HCT116 (cell line): ENCODE measurements around the gene STRA8. TPM values are rescaled to one million over a fixed set of nuclear protein-coding genes. Genes with fewer than 3 reads are reported as not detected.

ENCODE experiments used
- ATAC-seq: fragments of 200-7000 bp; cut with Tn5 transposase; 2 replicates; pipeline ENCODE4 v1.9.1; 2020; ENCODE audit warnings: mild to moderate bottlenecking, moderate library complexity
- BruUV-seq: library from RNA; stranded (reverse); fragments of 400-500 nt; replicated peaks from 2 replicates; lab custom pipeline; 2021; lab: Mats Ljungman, UMichigan
- CTCF ChIA-PET: fragments of 300-600 bp; sonication (Branson Sonifier 250); formaldehyde crosslinking; loops from one replicate; lab custom pipeline; 2021; ENCODE audit warnings: antibody characterized with exemption; lab: Charles Lee
- POLR2A ChIA-PET: fragments of 300-600, 350-600 bp; sonication (Branson Sonifier 250); formaldehyde crosslinking; loops from one replicate; lab custom pipeline; 2021; ENCODE audit warnings: antibody characterized with exemption; lab: Charles Lee
- RAD21 ChIA-PET, 2 experiments: fragments of 300-600 bp; sonication (Branson Sonifier 250); formaldehyde crosslinking; loops; one replicate each; lab custom pipeline; 2023; ENCODE audit warnings: low total read pairs in 2 of 2; ENCODE audit not compliant: uncharacterized antibody in 2 of 2, unreplicated experiment in 2 of 2, low non-redundant PET in 1 of 2; lab: Charles Lee
- DNase-seq: peaks from one replicate; pipeline ENCODE4 v3.0.0-alpha.2; 2010; ENCODE audit warnings: low read depth, low spot score
- H2AFZ ChIP-seq: fragments of 200-600 bp; shearing (Covaris generic), sonication (generic); 2 replicates; pipeline ENCODE4 v1.6.1; 2017; ENCODE audit warnings: low read depth, mixed run types, mixed read lengths, antibody characterized with exemption, low read length; ENCODE audit not compliant: poor library complexity, severe bottlenecking
- H3K27ac ChIP-seq: 2 replicates; pipeline ENCODE4 v1.5.1; 2012; ENCODE audit warnings: low read depth, low read length
- H3K27me3 ChIP-seq: fragments of 200-600 bp; sonication (generic); 2 replicates; pipeline ENCODE4 v1.6.1; 2016; ENCODE audit warnings: mixed run types, low read length, mixed read lengths; ENCODE audit not compliant: insufficient read depth
- H3K36me3 ChIP-seq, 2 experiments: fragments of 200-500 bp in 1 of 2; fragments of 200-600 bp in 1 of 2; sonication (Bioruptor generic) in 1 of 2; sonication (generic) in 1 of 2; 2 replicates each; pipeline versions ENCODE4 v1.5.1 to v1.6.1; 2014 to 2016; ENCODE audit warnings: low read length in 2 of 2, inconsistent platforms in 1 of 2, mixed read lengths in 1 of 2, mixed run types in 1 of 2; ENCODE audit not compliant: insufficient read depth in 2 of 2, control insufficient read depth in 1 of 2
- H3K4me1 ChIP-seq, 2 experiments: fragments of 200-600 bp in 1 of 2; sonication (generic) in 1 of 2; 2 replicates each; pipeline versions ENCODE4 v1.5.1 to v1.6.1; 2012 to 2017; ENCODE audit warnings: low read length in 2 of 2, inconsistent platforms in 1 of 2, mild to moderate bottlenecking in 1 of 2, mixed read lengths in 1 of 2, mixed run types in 1 of 2, moderate library complexity in 1 of 2; ENCODE audit not compliant: insufficient read depth in 2 of 2, control insufficient read depth in 1 of 2
- H3K4me2 ChIP-seq: fragments of 200-600 bp; sonication (generic); 2 replicates; pipeline ENCODE4 v1.6.1; 2017; ENCODE audit warnings: mixed run types, low read length, mixed read lengths
- H3K4me3 ChIP-seq, 2 experiments: fragments of 200-600 bp in 1 of 2; sonication (generic) in 1 of 2; replicated peaks in 1 of 2; 2 replicates each; pipeline ENCODE4 v1.5.1; 2011 to 2016; ENCODE audit warnings: low read length in 2 of 2, control low read depth in 1 of 2, low read depth in 1 of 2, mild to moderate bottlenecking in 1 of 2, mixed read lengths in 1 of 2, mixed run types in 1 of 2
- H3K79me2 ChIP-seq: fragments of 200-600 bp; sonication (generic); 2 replicates; pipeline ENCODE4 v1.6.1; 2017; ENCODE audit warnings: mild to moderate bottlenecking, mixed run types, low read length, moderate library complexity, mixed read lengths; ENCODE audit not compliant: insufficient read depth
- H3K9ac ChIP-seq: fragments of 200-600 bp; sonication (generic); 2 replicates; pipeline ENCODE4 v1.6.1; 2016; ENCODE audit warnings: low read length, mixed read lengths
- H3K9me2 ChIP-seq: fragments of 200-600 bp; sonication (generic), shearing (Covaris generic); 2 replicates; pipeline ENCODE4 v1.6.1; 2017; ENCODE audit warnings: mixed run types, mild to moderate bottlenecking, moderate library complexity; ENCODE audit not compliant: insufficient read depth
- H3K9me3 ChIP-seq, 2 experiments: fragments of 200-500 bp in 1 of 2; fragments of 200-600 bp in 1 of 2; sonication (Bioruptor generic) in 1 of 2; sonication (generic) in 1 of 2; 2 replicates each; pipeline ENCODE4 v1.6.1; 2014 to 2017; ENCODE audit warnings: low read length in 2 of 2, mixed read lengths in 2 of 2, inconsistent platforms in 1 of 2, low read depth in 1 of 2, mild to moderate bottlenecking in 1 of 2, mixed run types in 1 of 2, moderate library complexity in 1 of 2; ENCODE audit not compliant: control insufficient read depth in 1 of 2, insufficient read depth in 1 of 2
- H4K20me1 ChIP-seq: fragments of 200-600 bp; sonication (generic), shearing (Covaris generic); 2 replicates; pipeline ENCODE4 v1.6.1; 2017; ENCODE audit warnings: mixed run types, mild to moderate bottlenecking, moderate library complexity; ENCODE audit not compliant: insufficient read depth
- CBX3 ChIP-seq: IDR thresholded peaks from 2 replicates; pipeline ENCODE4 v1.6.1; 2012; ENCODE audit warnings: low read depth
- CEBPB ChIP-seq: IDR thresholded peaks from 2 replicates; pipeline ENCODE4 v1.6.1; 2012; ENCODE audit warnings: low read depth
- CTCF ChIP-seq, 3 experiments: fragments of 200-600 bp in 1 of 3; sonication (generic) in 1 of 3; IDR thresholded peaks in 2 of 3; conservative IDR thresholded peaks in 1 of 3; 2 replicates each; pipeline ENCODE4 v1.5.1; 2012 to 2017; ENCODE audit warnings: low read depth in 2 of 3, low read length in 2 of 3, antibody characterized with exemption in 1 of 3, borderline replicate concordance in 1 of 3, control low read depth in 1 of 3, mild to moderate bottlenecking in 1 of 3, mixed read lengths in 1 of 3, mixed run types in 1 of 3, moderate library complexity in 1 of 3; ENCODE audit not compliant: insufficient read depth in 1 of 3
- ELF1 ChIP-seq: IDR thresholded peaks from 2 replicates; pipeline ENCODE4 v1.6.1; 2012; ENCODE audit warnings: low read depth, borderline replicate concordance
- EZH2phosphoT487 ChIP-seq: fragments of 200-600 bp; IDR thresholded peaks from 2 replicates; pipeline ENCODE4 v1.6.1; 2018; ENCODE audit warnings: antibody characterized with exemption, borderline replicate concordance
- POLR2A ChIP-seq: IDR thresholded peaks from 2 replicates; pipeline ENCODE4 v1.7.0; 2011; ENCODE audit warnings: borderline replicate concordance; ENCODE audit not compliant: insufficient read depth, insufficient read length; ENCODE audit errors: extremely low read depth
- POLR2AphosphoS5 ChIP-seq: IDR thresholded peaks from 2 replicates; pipeline ENCODE4 v1.6.1; 2011; ENCODE audit warnings: mild to moderate bottlenecking, low read depth, low read length, moderate library complexity
- SIN3A ChIP-seq: IDR thresholded peaks from 2 replicates; pipeline ENCODE4 v1.6.1; 2012; ENCODE audit warnings: low read depth
- SRF ChIP-seq: IDR thresholded peaks from 2 replicates; pipeline ENCODE4 v1.6.1; 2012; ENCODE audit warnings: low read depth
- TCF7L2 ChIP-seq: IDR thresholded peaks from 2 replicates; pipeline ENCODE4 v1.7.0; 2011; ENCODE audit warnings: borderline replicate concordance, inconsistent platforms; ENCODE audit not compliant: insufficient read depth, insufficient read length; ENCODE audit errors: extremely low read depth
- ZBTB33 ChIP-seq: IDR thresholded peaks from 2 replicates; pipeline ENCODE4 v1.6.1; 2011; ENCODE audit warnings: mild to moderate bottlenecking, low read length, moderate library complexity; ENCODE audit not compliant: insufficient replicate concordance; ENCODE audit errors: extremely low read depth
- ZNF274 ChIP-seq: fragments of 200-500 bp; sonication (Bioruptor generic); IDR thresholded peaks from 2 replicates; pipeline ENCODE4 v1.6.1; 2014; ENCODE audit warnings: mild to moderate bottlenecking, low read depth, low read length, inconsistent platforms
- intact Hi-C: fragments of 100-400 bp; cut with micrococcal nuclease; formaldehyde crosslinking; loops from 2 replicates; pipeline ENCODE4 v1.10.0; 2022
- total RNA-seq: library from RNA; stranded (reverse); gene quantifications from one replicate; pipeline ENCODE4 v1.2.1, GENCODE V29; 2021; ENCODE audit not compliant: unreplicated experiment
- TF ChIP-seq, protein P1 (sequence below): IDR thresholded peaks from 2 replicates; pipeline ENCODE4 v1.6.1; 2012
- TF ChIP-seq, protein P2 (sequence below): IDR thresholded peaks from 2 replicates; pipeline ENCODE4 v1.6.1; 2012; ENCODE audit warnings: low read depth
- TF ChIP-seq, protein P3 (sequence below): IDR thresholded peaks from 2 replicates; pipeline ENCODE4 v1.6.1; 2012

STRA8 gene
- total RNA-seq, 1 experiment from 2014 or later, result not detected

DNA sequence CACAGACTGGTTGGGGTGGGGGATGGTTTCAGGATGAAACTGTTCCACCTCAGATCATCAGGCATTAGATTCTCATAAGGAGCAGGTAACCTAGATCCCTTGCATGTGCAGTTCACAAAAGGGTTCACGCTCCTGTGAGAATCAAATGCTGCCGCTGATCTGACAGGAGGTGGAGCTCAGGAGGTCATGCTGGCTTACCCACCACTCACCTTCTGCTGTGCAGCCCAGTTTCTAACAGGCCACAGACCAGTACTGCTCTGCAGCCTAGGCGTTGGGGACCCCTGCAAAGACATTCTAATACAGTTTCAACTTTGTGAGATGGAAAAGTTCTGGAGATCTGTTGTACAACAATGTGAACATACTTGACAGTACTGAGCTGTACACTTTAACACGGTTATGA lies 39.9 kb downstream of the STRA8 start:
- TF ChIP-seq CEBPB (no peak), EZH2phosphoT487 (no peak), POLR2A (no peak), SRF (no peak), ZBTB33 (no peak), CBX3 (no peak), ZNF274 (no peak), TCF7L2 (no peak), POLR2AphosphoS5 (no peak), ELF1 (no peak), CTCF (IDR thresholded peaks at IDR 0.05 in 2 of 3, conservative IDR thresholded peaks at IDR 0.05 in 1 of 3; ENCODE audit: borderline replicate concordance in 1 of 3, insufficient read depth in 1 of 3, low read depth in 2 of 3, low read length in 2 of 3) (no peak), SIN3A (no peak)
- TF ChIP-seq, protein P1, sequence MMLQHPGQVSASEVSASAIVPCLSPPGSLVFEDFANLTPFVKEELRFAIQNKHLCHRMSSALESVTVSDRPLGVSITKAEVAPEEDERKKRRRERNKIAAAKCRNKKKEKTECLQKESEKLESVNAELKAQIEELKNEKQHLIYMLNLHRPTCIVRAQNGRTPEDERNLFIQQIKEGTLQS, result no peak
- TF ChIP-seq, protein P2, sequence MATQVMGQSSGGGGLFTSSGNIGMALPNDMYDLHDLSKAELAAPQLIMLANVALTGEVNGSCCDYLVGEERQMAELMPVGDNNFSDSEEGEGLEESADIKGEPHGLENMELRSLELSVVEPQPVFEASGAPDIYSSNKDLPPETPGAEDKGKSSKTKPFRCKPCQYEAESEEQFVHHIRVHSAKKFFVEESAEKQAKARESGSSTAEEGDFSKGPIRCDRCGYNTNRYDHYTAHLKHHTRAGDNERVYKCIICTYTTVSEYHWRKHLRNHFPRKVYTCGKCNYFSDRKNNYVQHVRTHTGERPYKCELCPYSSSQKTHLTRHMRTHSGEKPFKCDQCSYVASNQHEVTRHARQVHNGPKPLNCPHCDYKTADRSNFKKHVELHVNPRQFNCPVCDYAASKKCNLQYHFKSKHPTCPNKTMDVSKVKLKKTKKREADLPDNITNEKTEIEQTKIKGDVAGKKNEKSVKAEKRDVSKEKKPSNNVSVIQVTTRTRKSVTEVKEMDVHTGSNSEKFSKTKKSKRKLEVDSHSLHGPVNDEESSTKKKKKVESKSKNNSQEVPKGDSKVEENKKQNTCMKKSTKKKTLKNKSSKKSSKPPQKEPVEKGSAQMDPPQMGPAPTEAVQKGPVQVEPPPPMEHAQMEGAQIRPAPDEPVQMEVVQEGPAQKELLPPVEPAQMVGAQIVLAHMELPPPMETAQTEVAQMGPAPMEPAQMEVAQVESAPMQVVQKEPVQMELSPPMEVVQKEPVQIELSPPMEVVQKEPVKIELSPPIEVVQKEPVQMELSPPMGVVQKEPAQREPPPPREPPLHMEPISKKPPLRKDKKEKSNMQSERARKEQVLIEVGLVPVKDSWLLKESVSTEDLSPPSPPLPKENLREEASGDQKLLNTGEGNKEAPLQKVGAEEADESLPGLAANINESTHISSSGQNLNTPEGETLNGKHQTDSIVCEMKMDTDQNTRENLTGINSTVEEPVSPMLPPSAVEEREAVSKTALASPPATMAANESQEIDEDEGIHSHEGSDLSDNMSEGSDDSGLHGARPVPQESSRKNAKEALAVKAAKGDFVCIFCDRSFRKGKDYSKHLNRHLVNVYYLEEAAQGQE, result no peak
- TF ChIP-seq, protein P3, sequence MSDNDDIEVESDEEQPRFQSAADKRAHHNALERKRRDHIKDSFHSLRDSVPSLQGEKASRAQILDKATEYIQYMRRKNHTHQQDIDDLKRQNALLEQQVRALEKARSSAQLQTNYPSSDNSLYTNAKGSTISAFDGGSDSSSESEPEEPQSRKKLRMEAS, result no peak
- CTCF ChIA-PET, result interaction anchor here (1.1 to 2.0 kb wide), 3 partner anchors 10 to 587 kb away, joined by 3 to 10 read pairs (median 7); no protein-coding TSS in a partner anchor
- POLR2A ChIA-PET, result interaction anchor here (0.9 kb wide), 1 partner anchor 24 kb away, joined by 3 read pairs; no protein-coding TSS in a partner anchor
- ATAC-seq (no peak), DNase-seq (no peak)
- Histone ChIP-seq H3K4me2 (no peak overlapping the region), H3K27me3 (no peaks in the 10 kb centered on the region), H3K9me3 (no peaks in the 10 kb centered on the region), H3K9me2 (no peaks in the 10 kb centered on the region), H3K27ac (no peak overlapping the region), H2AFZ (no peak overlapping the region), H3K9ac (no peak overlapping the region), H4K20me1 (no peaks in the 10 kb centered on the region), H3K79me2 (no peaks in the 10 kb centered on the region), H3K36me3 (no peaks in the 10 kb centered on the region), H3K4me3 (no peak overlapping the region), H3K4me1 (no peaks in the 10 kb centered on the region)
- intact Hi-C loops, result loop anchor here (5.0 kb wide), 1 partner anchor 284 kb away; the partner anchor contains the start of gene NUP205
- RAD21 ChIA-PET, result no interaction called here
- no TSS peak for BruUV-seq
